Heart right ventricle (tissue), 16 donors: ENCODE data around the gene ALKBH5. TPM values are rescaled to one million over a fixed set of nuclear protein-coding genes. Genes with fewer than 3 reads are reported as not detected.
A peak's percentile ranks its signal among the peaks of the same experiment; 100 is the strongest.

Source experiments
- ATAC-seq, 8 donors: fragments of 200-7000 bp; cut with Tn5 transposase; one replicate each; pipeline ENCODE4 v1.9.1; 2020; ENCODE audit warnings: mild to moderate bottlenecking in 8 of 8, moderate library complexity in 8 of 8, moderate number of reproducible peaks in 1 of 8
- DNase-seq, 2 donors: peaks; one replicate each; pipeline ENCODE4 v3.0.0-alpha.2; 2020
- H3K27ac ChIP-seq, 10 donors: fragments of 200-600 bp; sonication (generic) in 2 of 10; one replicate each; pipeline versions ENCODE4 v1.5.0 to v1.8.0; 2020 to 2022; ENCODE audit warnings: mild to moderate bottlenecking in 3 of 10
- H3K27me3 ChIP-seq, 7 donors: fragments of 200-600 bp; one replicate each; pipeline ENCODE4 v1.8.0; 2021 to 2022; ENCODE audit warnings: mild to moderate bottlenecking in 2 of 7
- H3K36me3 ChIP-seq, 9 donors: fragments of 200-600 bp; sonication (generic) in 1 of 9; one replicate each; pipeline versions ENCODE4 v1.5.0 to v1.8.0; 2020 to 2022; ENCODE audit warnings: mild to moderate bottlenecking in 2 of 9
- H3K4me1 ChIP-seq, 9 donors: fragments of 200-600 bp; sonication (generic) in 1 of 9; one replicate each; pipeline versions ENCODE4 v1.5.0 to v1.8.0; 2020 to 2022; ENCODE audit warnings: mild to moderate bottlenecking in 4 of 9
- H3K4me3 ChIP-seq, 10 donors: fragments of 200-600 bp; sonication (generic) in 2 of 10; one replicate each; pipeline versions ENCODE4 v1.5.0 to v1.8.0; 2020 to 2022; ENCODE audit warnings: mild to moderate bottlenecking in 7 of 10, moderate library complexity in 2 of 10
- H3K9me3 ChIP-seq, 11 donors: fragments of 200-600 bp in 10 of 11; sonication (generic) in 2 of 11; one replicate each; pipeline versions ENCODE4 v1.5.0 to v1.8.0; 2013 to 2022; ENCODE audit warnings: mild to moderate bottlenecking in 2 of 11, control low read depth in 1 of 11, moderate library complexity in 1 of 11
- CTCF ChIP-seq, 9 donors: fragments of 200-600 bp; sonication (generic) in 2 of 9; IDR thresholded peaks; one replicate each; pipeline versions ENCODE4 v1.5.0 to v1.8.0; 2021 to 2022; ENCODE audit warnings: antibody characterized with exemption in 9 of 9, mild to moderate bottlenecking in 5 of 9, moderate library complexity in 1 of 9
- whole genome bisulfite sequencing, 2 donors: extraction: QIAGEN DNeasy Blood & Tissue Kit; methylation state at CpG; one replicate each; pipeline ENCODE4 v1.1.7; 2013; ENCODE audit warnings: inconsistent platforms in 1 of 2; 5-methylcytosine and 5-hydroxymethylcytosine counted together
- intact Hi-C, 10 donors: fragments of 100-400 bp; cut with DNase I; formaldehyde crosslinking; loops; one replicate each; pipeline versions ENCODE4 v1.11.1 to v1.14.2; 2022
- polyA plus RNA-seq, 2 donors: library from polyadenylated mRNA; stranded (reverse); fragments of 200-250 nt; gene quantifications; one replicate each; pipeline ENCODE4 v1.2.3, GENCODE V29; 2013
- total RNA-seq, 10 donors: library from RNA; stranded (reverse); fragmentation: NEBNext Ultra II Directional in 3 of 10; extraction: Animal tissue kit (Norgen Biotek cat#: 25700) in 3 of 10; gene quantifications; one replicate each; pipeline versions ENCODE4 v1.2.1 to v1.2.4, GENCODE V29; 2021 to 2023
- donor health status: Arrhythmogenic right ventricular cardiomyopathy.
- donor health status: ischemic (EF 13 %, LVEDD 7.1; RV severe dilation, severe dysfunction).
- donor health status: healthy with polysubstance abuse.
- donor health status: DM: no; HTN: yes; CAD: no.
- donor health status: DM: no; HTN: no; CAD: no.
- donor health status: ischemic (EF 25% LVEDD 6.9; RV normal size, moderate dysfunction).
- donor health status: ischemic (EF 25% LVEDD 5.7; RV mildly dilated, moderate dysfunction).
- donor health status: healthy.
- donor health status: DM: yes; HTN: yes; CAD: no.
- donor health status: Ischemic cardiomyopathy.
- donor health status: ischemic (EF 35%, LVEDD 5.7; RV mildly dilated, moderate dysfunction).
- donor health status: nonischemic (EF 11% LVEDD 7.7; RV severe dilation, severe dysfunction).
- donor health status: DM: yes; HTN: yes; CAD: no.
- donor health status: PGD.
- donor health status: ischemic (EF 29% LVEDD 5.4; RV normal size, mild dysfunction).
- donor health status: nonischemic (EF 23%, LVEDD 6.1; RV moderate dilation, normal function).

ALKBH5 gene
- total and polyA plus RNA-seq, 12 donors, result 72.6 to 208 (median 190) TPM

GRCh38 chr17:18185391-18185790, 1.8 kb downstream of the ALKBH5 start:
- Histone ChIP-seq H3K36me3 (peaks cover 0 to 42% (median 3%) of the 10 kb centered on the region in 9 donors), H3K27me3 (no peaks in the 10 kb centered on the region), H3K9me3 (no peaks in the 10 kb centered on the region), H3K27ac (peak overlapping the region in 9 of 10 donors; percentile 54 to 100 (median 97)), H3K4me3 (peak overlapping the region; percentile 67 to 99 (median 87)), H3K4me1 (peaks cover 26 to 76% (median 69%) of the 10 kb centered on the region in 9 donors)
- ATAC-seq, result no peak
- intact Hi-C loops, result loop anchor here in 1 of 10 donors (5.0 kb wide), 1 partner anchor 43 kb away; no protein-coding TSS in a partner anchor
- TF ChIP-seq CTCF (IDR thresholded peaks at IDR 0.05), result no peak
- DNase-seq, result no peak
- 1 to 3% methylated on average over 3 of the region's 3 CpGs for WGBS, 2 donors

- peaks cover 0 to 42% (median 3%) of the 10 kb centered on the region in 9 donors for H3K36me3 ChIP-seq
- no peak for TF ChIP-seq CTCF (IDR thresholded peaks at IDR 0.05)
- peaks cover 31 to 83% (median 75%) of the 10 kb centered on the region in 9 donors for H3K4me1 ChIP-seq
- 48 to 49% methylated on average over 10 of the region's 10 CpGs for WGBS, 2 donors
- no peak for DNase-seq
- H3K27ac ChIP-seq, result peak overlapping the region in 9 of 10 donors; percentile 54 to 100 (median 97)
- H3K9me3 ChIP-seq, result no peaks in the 10 kb centered on the region
- H3K4me3 ChIP-seq, result peak overlapping the region; percentile 67 to 99 (median 87)
- no peaks in the 10 kb centered on the region for H3K27me3 ChIP-seq
- ATAC-seq, result no peak
- intact Hi-C loops, result loop anchor here in 1 of 10 donors (5.0 kb wide), 1 partner anchor 44 kb away; no protein-coding TSS in a partner anchor
Measured at GRCh38 chr17:18185832-18186626, 2.4 kb downstream of the ALKBH5 start.

GRCh38 chr17:18186627-18186982, 3.0 kb downstream of the ALKBH5 start:
- H3K27me3 ChIP-seq, result no peaks in the 10 kb centered on the region
- peak overlapping the region in 9 of 10 donors; percentile 67 to 99 (median 86) for H3K4me3 ChIP-seq
- ATAC-seq (no peak), DNase-seq (no peak)
- intact Hi-C loops, result loop anchor here in 1 of 10 donors (5.0 kb wide), 1 partner anchor 44 kb away; no protein-coding TSS in a partner anchor
- WGBS, 2 donors, result 10 to 13% methylated on average over 1 of the region's 1 CpG
- peaks cover 0 to 42% (median 3%) of the 10 kb centered on the region in 9 donors for H3K36me3 ChIP-seq
- TF ChIP-seq CTCF (IDR thresholded peaks at IDR 0.05), result no peak
- no peaks in the 10 kb centered on the region for H3K9me3 ChIP-seq
- H3K27ac ChIP-seq, result peak overlapping the region in 8 of 10 donors; percentile 54 to 100 (median 98)
- H3K4me1 ChIP-seq, result peaks cover 36 to 84% (median 80%) of the 10 kb centered on the region in 9 donors

GRCh38 chr17:18187226-18187625, 3.6 kb downstream of the ALKBH5 start:
- intact Hi-C loops, result loop anchor here in 1 of 10 donors (5.0 kb wide), 1 partner anchor 45 kb away; no protein-coding TSS in a partner anchor
- Histone ChIP-seq H3K4me3 (peak overlapping the region in 9 of 10 donors; percentile 67 to 99 (median 86)), H3K4me1 (peaks cover 37 to 84% (median 80%) of the 10 kb centered on the region in 9 donors), H3K36me3 (peaks cover 0 to 42% (median 3%) of the 10 kb centered on the region in 9 donors), H3K9me3 (no peaks in the 10 kb centered on the region), H3K27ac (peak overlapping the region in 9 of 10 donors; percentile 4 to 100 (median 97)), H3K27me3 (no peaks in the 10 kb centered on the region)
- no peak for TF ChIP-seq CTCF (IDR thresholded peaks at IDR 0.05)
- 4 to 12% methylated on average over 2 of the region's 2 CpGs for WGBS, 2 donors
- no peak for DNase-seq
- ATAC-seq, result no peak
